ENCODE measurements around the gene THEM5.
"Not testable (repeated sequence)": the region's sequence is repeated elsewhere in the genome, so short reads cannot be mapped to it uniquely, and the experiment has no call there.

DNA sequence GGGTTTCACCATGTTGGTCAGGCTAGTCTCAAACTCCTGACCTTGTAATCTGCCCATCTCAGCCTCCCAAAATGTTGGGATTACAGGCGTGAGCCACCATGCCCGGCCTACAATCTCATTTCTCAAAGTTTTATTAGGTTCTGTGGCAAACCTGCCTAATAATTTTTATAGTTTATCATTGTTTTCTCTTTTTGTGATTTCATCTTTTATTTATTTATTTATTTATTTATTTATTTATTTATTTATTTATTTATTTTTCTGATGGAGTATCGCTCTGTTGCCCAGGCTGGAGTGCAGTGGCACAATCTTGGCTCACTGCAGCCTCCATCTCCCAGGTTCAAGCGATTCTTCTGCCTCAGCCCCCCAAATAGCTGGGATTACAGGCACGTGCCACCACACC lies 31.4 kb upstream of the THEM5 start:
- TF ChIP-seq EZH2phosphoT487 (IDR thresholded peaks at IDR 0.05; ENCODE audit: insufficient read depth, low read depth); EZH2 (IDR thresholded peaks at IDR 0.05; ENCODE audit: insufficient read depth, poor library complexity, severe bottlenecking): not testable (repeated sequence)
